ENCODE results near the gene DTX1.
A peak's percentile ranks its signal among the peaks of the same experiment; 100 is the strongest.

DTX1 gene

GRCh38 chr12:113039911-113040445 is 16.6 kb upstream of the DTX1 start:
- Histone ChIP-seq H2AFZ (ENCODE audit: low read length, unreplicated experiment) (peak overlapping the region; percentile 66), H3K27me3 (ENCODE audit: insufficient read depth, low read length) (0 out of 2 replicates have a peak, but pooled peaks cover 5% of the 10 kb centered on the region), H3K4me3 (ENCODE audit: low read depth, low read length) (peak overlapping the region; percentile 31; the same call in 1 of the 2 replicates), H3K79me2 (ENCODE audit: control insufficient read depth, insufficient read depth, low read length, unreplicated experiment) (no peaks in the 10 kb centered on the region), H3K4me1 (ENCODE audit: control insufficient read depth, insufficient read depth, low read length, unreplicated experiment) (peaks cover 16% of the 10 kb centered on the region), H3K27ac (ENCODE audit: low read depth, low read length) (peak overlapping the region; percentile 92), H3K36me3 (ENCODE audit: insufficient read depth, low read length) (no peaks in the 10 kb centered on the region)

GRCh38 chr12:113040722-113041171 is 15.8 kb upstream of the DTX1 start:
- no peak overlapping the region for H3K4me3 ChIP-seq (ENCODE audit: low read depth, low read length)
- H3K27me3 ChIP-seq (ENCODE audit: insufficient read depth, low read length): peaks cover 5% of the 10 kb centered on the region; the same call in 1 of the 2 replicates
- H3K27ac ChIP-seq (ENCODE audit: low read depth, low read length): peak overlapping the region; percentile 92
- H3K79me2 ChIP-seq (ENCODE audit: control insufficient read depth, insufficient read depth, low read length, unreplicated experiment): no peaks in the 10 kb centered on the region
- H2AFZ ChIP-seq (ENCODE audit: low read length, unreplicated experiment): no peak overlapping the region
- H3K4me1 ChIP-seq (ENCODE audit: control insufficient read depth, insufficient read depth, low read length, unreplicated experiment): peaks cover 16% of the 10 kb centered on the region
- H3K36me3 ChIP-seq (ENCODE audit: insufficient read depth, low read length): no peaks in the 10 kb centered on the region

GRCh38 chr12:113041560-113041959 is 15.0 kb upstream of the DTX1 start:
- Histone ChIP-seq H3K36me3 (ENCODE audit: insufficient read depth, low read length) (no peaks in the 10 kb centered on the region), H3K79me2 (ENCODE audit: control insufficient read depth, insufficient read depth, low read length, unreplicated experiment) (no peaks in the 10 kb centered on the region)

GRCh38 chr12:113043240-113043639 is 13.3 kb upstream of the DTX1 start:
- Histone ChIP-seq H3K27me3 (ENCODE audit: insufficient read depth, low read length) (peaks cover 10% of the 10 kb centered on the region), H3K4me1 (ENCODE audit: control insufficient read depth, insufficient read depth, low read length, unreplicated experiment) (peaks cover 16% of the 10 kb centered on the region), H3K4me3 (ENCODE audit: low read depth, low read length) (no peak overlapping the region), H3K79me2 (ENCODE audit: control insufficient read depth, insufficient read depth, low read length, unreplicated experiment) (no peaks in the 10 kb centered on the region), H3K36me3 (ENCODE audit: insufficient read depth, low read length) (no peaks in the 10 kb centered on the region), H3K27ac (ENCODE audit: low read depth, low read length) (no peak overlapping the region), H2AFZ (ENCODE audit: low read length, unreplicated experiment) (no peak overlapping the region)

More at GRCh38 chr12:113041560-113041959, 15.0 kb upstream of the DTX1 start:
- no peak overlapping the region for H2AFZ ChIP-seq (ENCODE audit: low read length, unreplicated experiment)
- H3K27ac ChIP-seq (ENCODE audit: low read depth, low read length): peak overlapping the region; percentile 92; the same call in 1 of the 2 replicates
- peaks cover 5% of the 10 kb centered on the region; the same call in 1 of the 2 replicates for H3K27me3 ChIP-seq (ENCODE audit: insufficient read depth, low read length)
- no peak overlapping the region for H3K4me3 ChIP-seq (ENCODE audit: low read depth, low read length)
- H3K4me1 ChIP-seq (ENCODE audit: control insufficient read depth, insufficient read depth, low read length, unreplicated experiment): peaks cover 16% of the 10 kb centered on the region

GRCh38 chr12:113044516-113044915 is 12.0 kb upstream of the DTX1 start:
- H3K4me1 ChIP-seq (ENCODE audit: control insufficient read depth, insufficient read depth, low read length, unreplicated experiment): peaks cover 16% of the 10 kb centered on the region
- no peak overlapping the region for H3K4me3 ChIP-seq (ENCODE audit: low read depth, low read length)
- H2AFZ ChIP-seq (ENCODE audit: low read length, unreplicated experiment): no peak overlapping the region
- H3K79me2 ChIP-seq (ENCODE audit: control insufficient read depth, insufficient read depth, low read length, unreplicated experiment): no peaks in the 10 kb centered on the region
- H3K27ac ChIP-seq (ENCODE audit: low read depth, low read length): no peak overlapping the region
- H3K36me3 ChIP-seq (ENCODE audit: insufficient read depth, low read length): no peaks in the 10 kb centered on the region
- H3K27me3 ChIP-seq (ENCODE audit: insufficient read depth, low read length): peaks cover 10% of the 10 kb centered on the region

GRCh38 chr12:113048716-113049127 is 7.8 kb upstream of the DTX1 start:
- Histone ChIP-seq H3K36me3 (ENCODE audit: insufficient read depth, low read length) (no peaks in the 10 kb centered on the region), H3K4me1 (ENCODE audit: control insufficient read depth, insufficient read depth, low read length, unreplicated experiment) (no peaks in the 10 kb centered on the region), H3K79me2 (ENCODE audit: control insufficient read depth, insufficient read depth, low read length, unreplicated experiment) (no peaks in the 10 kb centered on the region), H3K27me3 (ENCODE audit: insufficient read depth, low read length) (peaks cover 29% of the 10 kb centered on the region), H3K4me3 (ENCODE audit: low read depth, low read length) (no peak overlapping the region), H2AFZ (ENCODE audit: low read length, unreplicated experiment) (no peak overlapping the region), H3K27ac (ENCODE audit: low read depth, low read length) (no peak overlapping the region)

GRCh38 chr12:113049976-113050742 is 6.4 kb upstream of the DTX1 start:
- Histone ChIP-seq H3K79me2 (ENCODE audit: control insufficient read depth, insufficient read depth, low read length, unreplicated experiment) (no peaks in the 10 kb centered on the region), H3K27me3 (ENCODE audit: insufficient read depth, low read length) (peaks cover 38% of the 10 kb centered on the region), H3K4me1 (ENCODE audit: control insufficient read depth, insufficient read depth, low read length, unreplicated experiment) (no peaks in the 10 kb centered on the region), H3K4me3 (ENCODE audit: low read depth, low read length) (no peak overlapping the region), H3K36me3 (ENCODE audit: insufficient read depth, low read length) (no peaks in the 10 kb centered on the region), H3K27ac (ENCODE audit: low read depth, low read length) (no peak overlapping the region), H2AFZ (ENCODE audit: low read length, unreplicated experiment) (no peak overlapping the region)

GRCh38 chr12:113050795-113051194 is 5.7 kb upstream of the DTX1 start:
- Histone ChIP-seq H3K27me3 (ENCODE audit: insufficient read depth, low read length) (peaks cover 44% of the 10 kb centered on the region), H2AFZ (ENCODE audit: low read length, unreplicated experiment) (no peak overlapping the region), H3K27ac (ENCODE audit: low read depth, low read length) (no peak overlapping the region), H3K36me3 (ENCODE audit: insufficient read depth, low read length) (no peaks in the 10 kb centered on the region), H3K4me3 (ENCODE audit: low read depth, low read length) (no peak overlapping the region), H3K79me2 (ENCODE audit: control insufficient read depth, insufficient read depth, low read length, unreplicated experiment) (no peaks in the 10 kb centered on the region), H3K4me1 (ENCODE audit: control insufficient read depth, insufficient read depth, low read length, unreplicated experiment) (no peaks in the 10 kb centered on the region)

GRCh38 chr12:113051759-113052158 is 4.8 kb upstream of the DTX1 start:
- Histone ChIP-seq H3K79me2 (ENCODE audit: control insufficient read depth, insufficient read depth, low read length, unreplicated experiment) (no peaks in the 10 kb centered on the region), H3K4me1 (ENCODE audit: control insufficient read depth, insufficient read depth, low read length, unreplicated experiment) (no peaks in the 10 kb centered on the region), H2AFZ (ENCODE audit: low read length, unreplicated experiment) (no peak overlapping the region), H3K36me3 (ENCODE audit: insufficient read depth, low read length) (no peaks in the 10 kb centered on the region), H3K4me3 (ENCODE audit: low read depth, low read length) (no peak overlapping the region), H3K27ac (ENCODE audit: low read depth, low read length) (no peak overlapping the region), H3K27me3 (ENCODE audit: insufficient read depth, low read length) (peaks cover 54% of the 10 kb centered on the region)

- Histone ChIP-seq H3K36me3 (ENCODE audit: insufficient read depth, low read length) (no peaks in the 10 kb centered on the region), H3K4me3 (ENCODE audit: low read depth, low read length) (no peak overlapping the region), H2AFZ (ENCODE audit: low read length, unreplicated experiment) (no peak overlapping the region), H3K4me1 (ENCODE audit: control insufficient read depth, insufficient read depth, low read length, unreplicated experiment) (peaks cover 5% of the 10 kb centered on the region), H3K79me2 (ENCODE audit: control insufficient read depth, insufficient read depth, low read length, unreplicated experiment) (no peaks in the 10 kb centered on the region), H3K27me3 (ENCODE audit: insufficient read depth, low read length) (peaks cover 60% of the 10 kb centered on the region), H3K27ac (ENCODE audit: low read depth, low read length) (no peak overlapping the region)
Measured at GRCh38 chr12:113052326-113052725, 4.2 kb upstream of the DTX1 start.

All from ACC112 (cell line).